Activated CD8-positive, alpha-beta memory T cell treated with anti-CD3 and anti-CD28 coated beads, Interleukin-2, amount 50 U/mL, for 24 hours (primary cell): Measurements from ENCODE around the gene MYO15B.

Experiments
- DNase-seq: peaks from one replicate; pipeline ENCODE4 v3.0.0-alpha.2; 2020; ENCODE audit errors: extremely low read depth

The MYO15B gene

DNA sequence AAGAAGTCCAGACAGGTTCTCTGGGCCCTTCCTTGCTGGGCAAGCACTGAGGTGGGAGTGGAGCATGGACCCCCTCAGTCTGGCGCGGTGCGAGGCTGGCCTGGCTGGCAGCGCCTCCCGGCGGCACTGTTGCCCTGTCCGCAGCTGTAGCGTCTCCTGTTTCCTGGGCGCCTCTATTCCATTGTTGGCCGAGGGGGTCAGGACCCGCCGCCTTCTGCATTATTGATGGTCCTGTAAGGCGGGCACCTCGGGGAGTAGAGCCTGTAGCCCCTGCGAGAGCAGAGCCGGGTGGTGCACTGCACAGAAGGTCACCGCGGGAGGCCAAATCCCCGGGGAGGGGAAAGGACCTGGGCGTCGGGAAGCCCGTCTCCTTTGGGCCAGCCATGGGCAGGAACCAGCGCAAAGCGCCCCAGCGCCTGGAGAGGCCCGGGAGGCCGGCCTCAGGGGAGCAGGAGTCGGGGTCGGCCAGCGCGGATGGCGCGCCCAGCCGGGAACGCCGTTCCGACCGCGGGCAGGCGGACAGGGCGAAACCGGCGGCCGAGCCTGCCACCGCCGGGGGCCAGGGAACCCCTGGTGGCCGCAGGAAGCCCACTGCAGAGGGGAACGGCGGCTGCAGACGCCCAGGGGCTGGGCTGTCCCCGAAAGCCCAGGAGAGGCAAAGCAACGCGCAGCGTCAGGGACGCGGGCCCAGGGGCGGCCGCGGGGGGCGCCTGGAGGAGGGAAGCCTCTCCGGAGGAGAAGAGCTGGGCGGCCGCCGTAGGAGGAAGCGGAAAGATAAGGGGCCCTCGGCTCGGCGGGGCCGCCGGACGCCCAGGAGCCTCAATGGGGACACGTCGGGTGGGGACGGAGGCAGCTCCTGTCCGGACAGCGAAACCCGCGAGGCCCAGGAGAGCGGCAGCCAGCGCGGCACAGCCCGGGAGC lies at the start of gene MYO15B:
MYO15B (plus strand) TSS at position 126 of the 921 bp plus-strand sequence; CDS start at position 384, 258 bp downstream.
- no peak for DNase-seq

DNA sequence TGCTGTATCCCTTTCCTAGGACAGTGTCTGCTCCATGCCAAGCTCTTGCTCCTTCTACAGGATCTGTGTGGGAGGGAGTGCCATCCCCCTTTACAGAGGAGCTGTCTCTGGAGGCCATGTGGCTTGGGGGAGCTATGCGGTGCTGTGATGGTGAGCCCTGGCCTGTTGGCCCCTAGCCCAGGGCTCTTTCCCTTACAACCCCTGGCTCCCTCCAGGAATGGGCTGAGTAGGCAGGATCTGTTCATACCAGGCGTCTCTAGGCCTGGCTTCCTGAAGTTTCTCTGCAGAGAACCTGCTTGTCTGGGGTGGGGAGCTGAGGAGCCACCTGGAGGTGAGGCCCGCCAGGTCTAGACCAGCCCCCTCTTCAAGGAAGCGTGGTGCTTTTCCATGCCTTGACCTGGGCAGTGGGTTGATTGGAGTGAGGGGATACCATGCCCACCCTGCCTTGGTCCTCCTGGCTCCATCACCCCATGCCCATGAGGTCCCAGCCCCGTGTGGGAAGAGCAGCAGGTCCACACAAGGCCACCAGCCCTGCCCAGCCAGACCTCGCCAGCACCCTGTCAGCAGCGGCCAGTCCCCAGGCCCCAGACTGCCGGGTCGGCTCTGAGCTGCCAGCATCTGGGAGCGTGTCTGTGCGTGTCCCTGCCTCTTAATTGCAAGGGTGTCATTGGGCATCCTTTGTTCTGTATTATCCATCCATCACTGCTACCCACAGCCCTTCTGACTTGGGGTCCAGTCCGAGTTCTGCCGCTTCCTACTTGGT lies 47.5 kb upstream of the MYO15B start:
- DNase-seq: no peak

DNA sequence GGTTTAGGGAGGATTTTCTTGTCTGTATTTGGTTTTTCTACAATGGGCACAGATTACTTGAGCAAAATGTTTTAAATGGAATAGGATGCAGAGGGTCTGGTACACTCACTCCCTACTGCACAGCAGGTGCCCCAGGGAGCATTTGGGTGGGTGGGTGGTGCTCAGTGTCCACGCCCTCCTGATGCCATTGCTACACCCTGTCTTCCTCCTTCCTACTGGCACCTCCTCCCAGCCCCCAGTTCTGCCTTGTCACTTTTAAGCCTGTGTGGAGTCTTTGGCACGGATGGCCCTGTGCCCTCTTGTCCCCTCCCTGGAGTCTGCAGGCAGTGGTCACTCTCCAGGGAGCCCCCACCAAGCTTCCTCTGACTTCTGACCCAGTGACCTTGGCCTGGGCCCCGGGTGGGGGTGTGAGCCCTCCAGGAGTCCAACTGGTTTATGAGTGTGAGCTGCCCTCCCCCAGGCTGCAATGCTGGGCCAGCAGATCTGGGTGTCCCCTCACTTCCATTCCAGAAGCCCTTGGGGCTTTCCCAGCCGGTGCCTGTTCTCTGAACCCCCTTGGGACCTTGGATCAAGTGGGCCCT lies 46.6 kb upstream of the MYO15B start:
- DNase-seq: no peak

DNA sequence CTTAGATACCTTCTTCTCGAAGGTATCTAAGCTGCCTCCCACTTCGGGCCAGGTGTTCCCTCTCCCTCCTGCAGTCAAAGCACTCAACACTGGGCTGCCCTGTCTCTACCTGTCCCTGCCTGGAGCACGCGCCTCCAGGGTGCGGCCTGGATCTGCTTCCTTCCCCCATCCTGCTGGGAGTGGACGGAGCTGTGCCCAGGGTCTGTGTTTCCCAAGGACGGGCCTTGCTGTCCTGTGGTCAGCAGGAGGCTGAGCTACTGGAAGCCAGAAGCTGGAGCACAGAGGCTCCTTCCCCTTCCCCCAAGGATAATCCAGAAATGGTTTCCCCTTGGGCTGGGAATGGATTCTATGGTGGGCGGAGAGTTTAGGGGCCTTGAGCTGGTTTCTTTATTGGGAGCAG lies 45.4 kb upstream of the MYO15B start:
- DNase-seq: no peak

DNA sequence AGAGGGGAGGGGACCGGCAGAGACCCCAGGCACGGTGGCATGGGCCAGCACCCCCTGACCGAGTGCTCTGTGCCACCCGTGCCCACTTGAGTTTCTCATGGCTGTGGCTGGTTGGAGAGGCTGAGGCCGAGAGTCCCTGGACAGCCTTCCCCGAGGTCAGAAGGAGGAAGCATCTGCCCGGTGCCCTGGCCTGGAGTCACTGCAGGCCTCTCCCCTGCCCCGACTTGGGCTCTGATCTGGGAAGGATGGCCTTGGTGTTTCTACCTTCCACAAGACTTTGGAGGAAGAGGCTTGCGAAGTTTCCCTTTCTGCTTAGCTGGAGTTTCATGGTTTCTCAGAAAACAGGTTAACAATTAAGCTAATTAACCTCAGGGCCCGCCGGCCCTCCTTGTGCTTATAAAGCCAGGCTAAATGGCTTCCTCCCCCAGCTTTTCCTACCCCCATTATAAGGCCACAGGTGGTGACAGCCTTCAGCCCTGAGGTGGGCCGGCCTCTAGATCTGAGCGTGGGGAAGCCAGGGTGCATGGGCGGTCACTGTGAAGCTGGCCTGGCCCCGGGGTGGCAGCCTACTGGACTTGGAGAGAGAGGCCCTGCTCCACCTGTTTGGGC lies 44.8 kb upstream of the MYO15B start:
- DNase-seq: no peak

DNA sequence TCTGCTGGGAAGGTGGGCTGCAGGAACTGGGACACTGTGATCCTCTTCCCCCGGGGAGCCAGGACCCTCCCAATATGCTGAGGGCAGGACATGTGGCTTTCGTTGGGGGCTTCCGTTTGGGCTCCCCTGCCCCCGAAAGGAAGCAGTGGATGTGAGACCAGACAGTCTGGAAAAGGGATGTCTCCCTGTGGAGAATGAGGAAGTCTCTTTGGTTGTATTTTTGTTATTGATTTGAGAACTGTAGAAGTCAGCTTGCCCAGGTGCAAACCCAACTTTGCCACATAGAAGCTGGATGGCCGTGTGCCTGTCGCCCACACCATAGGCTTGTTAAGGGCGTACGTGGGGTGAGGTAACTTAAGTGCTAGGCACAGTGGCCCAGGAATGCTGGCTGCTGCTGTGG lies 43.4 kb upstream of the MYO15B start:
- DNase-seq: no peak

DNA sequence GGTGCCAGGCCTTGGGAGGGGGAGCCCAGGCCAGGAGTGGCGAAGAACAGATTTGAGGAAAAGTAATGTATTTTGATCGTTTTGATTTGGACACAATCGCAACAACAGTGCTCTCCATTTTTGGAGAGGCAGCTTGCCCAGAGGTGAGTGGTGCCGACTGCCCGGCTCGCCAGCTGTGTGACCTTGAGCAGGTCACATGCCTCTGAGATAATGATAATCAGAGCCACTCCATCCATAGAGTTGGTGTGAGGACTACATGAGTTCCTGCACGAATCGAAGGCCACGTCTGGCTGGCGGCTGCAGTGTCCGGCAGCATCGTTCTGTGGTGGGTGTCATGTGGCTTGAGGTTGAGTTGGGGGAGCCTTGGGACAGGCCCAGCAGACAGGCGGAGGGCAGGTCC lies 41.4 kb upstream of the MYO15B start:
- DNase-seq: no peak

DNA sequence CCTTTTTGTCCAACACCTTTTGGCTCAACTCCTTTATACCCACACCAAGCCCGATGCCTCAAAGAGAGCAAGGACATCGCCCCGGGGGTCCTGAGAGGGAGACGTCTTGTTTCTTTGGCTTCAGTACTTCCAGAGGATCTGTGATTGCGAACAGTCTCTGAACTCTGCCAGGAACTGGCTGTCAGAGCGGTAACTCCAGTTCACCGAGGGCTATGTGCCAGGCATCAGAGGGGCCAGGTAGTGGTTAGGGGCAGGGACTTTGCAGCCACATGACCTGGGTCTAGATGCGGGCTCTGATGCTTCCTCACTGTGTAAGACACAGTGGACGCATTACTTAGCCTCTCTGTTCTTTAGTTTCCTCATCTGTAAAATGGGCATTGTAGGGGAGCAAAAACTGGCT lies 40.5 kb upstream of the MYO15B start:
- no peak for DNase-seq

DNA sequence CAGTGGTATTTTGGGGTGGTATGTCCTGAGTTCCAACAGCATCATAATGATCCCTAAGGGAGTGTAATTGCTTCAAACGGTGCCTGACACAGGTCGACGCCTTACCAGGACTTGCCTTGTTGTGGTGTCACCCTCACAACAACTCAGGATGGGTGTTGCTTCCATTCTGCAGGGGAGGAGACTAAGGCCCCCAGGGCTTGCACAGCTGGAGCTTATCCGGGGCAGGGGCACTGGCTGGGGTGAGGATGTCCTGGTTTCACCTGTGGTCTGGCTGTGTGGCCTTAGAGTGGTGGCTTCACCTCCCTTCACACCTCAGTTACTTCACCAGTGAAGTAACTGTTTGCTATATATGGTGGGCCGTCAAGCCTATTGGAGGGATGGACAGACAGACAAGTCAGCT lies 38.8 kb upstream of the MYO15B start:
- no peak for DNase-seq

DNA sequence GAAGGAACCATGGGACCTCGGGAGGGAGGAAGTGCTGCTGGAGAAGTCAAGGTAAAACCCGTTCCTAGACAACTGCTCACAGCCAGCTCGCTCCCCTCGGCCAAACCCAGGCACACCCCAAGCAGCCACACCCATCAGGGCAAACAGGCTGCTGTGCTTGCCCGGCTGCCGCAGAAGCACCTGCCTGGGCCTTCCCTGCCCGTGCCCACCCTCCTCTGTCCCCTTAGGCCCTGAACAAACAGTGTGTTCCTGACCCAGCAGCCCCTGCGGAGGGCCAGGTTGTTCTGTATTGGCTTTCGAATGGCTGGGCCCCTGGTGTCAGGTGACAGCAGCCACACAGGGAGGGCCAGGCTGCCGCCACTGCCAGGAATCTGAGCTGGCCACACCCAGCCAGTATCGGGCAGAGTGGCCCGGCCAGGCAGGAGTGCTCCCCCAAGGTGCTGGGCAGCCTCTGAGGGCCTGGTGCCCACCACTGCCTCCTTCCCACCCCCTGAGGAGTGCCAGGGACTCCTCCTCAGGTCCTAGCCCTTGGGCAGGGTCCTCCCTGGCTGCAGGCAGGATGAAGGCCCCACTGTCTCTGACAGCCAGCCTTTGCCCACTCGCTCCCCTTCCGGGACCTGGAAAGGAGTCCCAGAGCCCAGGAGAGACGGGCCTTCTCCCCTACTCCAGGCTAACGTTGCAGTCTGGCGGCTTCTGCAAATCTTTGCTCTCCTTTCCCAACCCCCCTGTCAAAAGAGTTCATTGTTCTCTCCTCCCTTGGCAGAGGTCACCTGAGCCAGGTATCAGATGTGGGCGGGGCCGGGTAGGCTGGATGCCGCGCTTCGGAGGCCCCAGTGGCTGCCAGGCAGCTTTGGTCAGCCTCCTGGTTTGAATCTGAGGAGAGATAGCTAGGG lies 38.1 kb upstream of the MYO15B start:
- DNase-seq: no peak

DNA sequence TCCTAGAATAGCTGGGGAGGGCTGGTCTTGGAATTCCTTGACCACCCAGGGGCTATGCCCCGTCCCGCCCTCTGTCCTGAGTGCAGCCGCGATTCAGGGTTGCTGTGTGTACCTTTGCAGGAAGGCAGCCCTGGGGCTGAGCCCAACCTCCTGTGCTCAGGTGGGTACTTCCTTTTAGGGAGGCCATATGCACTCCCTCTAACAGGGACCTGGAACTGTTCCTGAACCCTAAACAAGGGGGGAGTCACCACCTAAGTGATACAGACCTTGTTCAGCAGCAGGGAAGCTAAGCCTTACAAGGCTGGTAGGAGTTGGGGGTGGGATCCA lies 37.5 kb upstream of the MYO15B start:
- no peak for DNase-seq

DNA sequence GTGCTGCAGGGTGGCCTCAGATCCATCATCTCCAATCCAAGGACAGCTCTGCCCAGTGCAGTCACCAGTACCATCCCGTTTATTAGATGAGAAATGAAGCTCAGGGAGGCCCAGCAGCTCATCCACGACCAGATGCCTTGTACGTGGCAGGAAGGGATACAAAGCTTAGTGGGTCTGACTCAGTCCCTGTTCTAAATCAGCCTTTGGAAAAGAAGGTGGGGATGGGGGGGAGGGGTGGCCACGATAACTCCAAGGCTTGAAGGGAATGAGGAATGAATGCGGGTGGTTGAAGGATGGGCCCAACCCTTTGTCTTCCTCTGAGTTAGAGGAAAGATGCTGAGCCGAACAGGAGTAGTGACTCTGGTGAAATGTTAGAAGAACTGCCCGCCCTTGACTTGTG lies 36.3 kb upstream of the MYO15B start:
- DNase-seq: no peak

DNA sequence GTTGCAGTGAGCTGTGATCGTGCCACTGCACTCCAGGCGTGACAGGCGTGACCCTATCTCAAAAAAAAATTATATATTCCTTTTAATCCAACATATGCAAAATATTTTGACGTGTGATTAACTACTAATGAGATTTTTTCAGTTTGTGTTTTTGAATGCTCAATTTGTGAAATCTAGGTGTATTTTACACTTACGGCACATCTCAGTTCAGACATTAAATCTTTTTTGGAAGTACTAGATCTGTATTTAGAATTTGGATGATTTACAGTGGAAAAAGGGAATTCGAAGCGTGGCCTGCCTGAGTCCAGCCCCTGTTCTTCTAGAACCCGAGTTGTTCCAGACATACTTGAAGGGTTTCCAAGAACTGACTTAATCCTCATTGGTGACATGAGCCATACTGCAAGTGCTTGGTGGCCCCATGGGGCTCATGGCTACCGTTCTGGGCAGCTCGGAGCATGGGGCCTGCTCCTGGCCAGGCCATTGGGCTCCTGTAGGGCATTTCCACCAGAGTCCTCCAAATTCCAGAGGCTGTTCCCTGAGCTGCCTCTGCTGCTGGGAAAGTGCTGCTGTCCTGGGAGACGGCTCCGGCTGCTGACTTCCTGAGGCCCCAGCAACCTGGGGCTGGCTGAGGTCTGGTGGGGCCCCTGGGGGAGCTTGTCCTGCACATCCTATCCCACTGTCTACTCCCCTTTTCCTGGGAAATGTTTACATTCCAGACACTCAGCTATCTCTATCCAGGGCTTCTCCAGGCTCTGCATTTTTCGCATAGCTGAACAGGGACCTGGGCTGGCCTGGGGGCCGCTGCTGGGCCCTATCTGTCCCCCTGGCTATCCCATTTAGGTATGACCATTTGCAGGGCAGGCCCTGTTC lies 34.9 kb upstream of the MYO15B start:
- DNase-seq: no peak

DNA sequence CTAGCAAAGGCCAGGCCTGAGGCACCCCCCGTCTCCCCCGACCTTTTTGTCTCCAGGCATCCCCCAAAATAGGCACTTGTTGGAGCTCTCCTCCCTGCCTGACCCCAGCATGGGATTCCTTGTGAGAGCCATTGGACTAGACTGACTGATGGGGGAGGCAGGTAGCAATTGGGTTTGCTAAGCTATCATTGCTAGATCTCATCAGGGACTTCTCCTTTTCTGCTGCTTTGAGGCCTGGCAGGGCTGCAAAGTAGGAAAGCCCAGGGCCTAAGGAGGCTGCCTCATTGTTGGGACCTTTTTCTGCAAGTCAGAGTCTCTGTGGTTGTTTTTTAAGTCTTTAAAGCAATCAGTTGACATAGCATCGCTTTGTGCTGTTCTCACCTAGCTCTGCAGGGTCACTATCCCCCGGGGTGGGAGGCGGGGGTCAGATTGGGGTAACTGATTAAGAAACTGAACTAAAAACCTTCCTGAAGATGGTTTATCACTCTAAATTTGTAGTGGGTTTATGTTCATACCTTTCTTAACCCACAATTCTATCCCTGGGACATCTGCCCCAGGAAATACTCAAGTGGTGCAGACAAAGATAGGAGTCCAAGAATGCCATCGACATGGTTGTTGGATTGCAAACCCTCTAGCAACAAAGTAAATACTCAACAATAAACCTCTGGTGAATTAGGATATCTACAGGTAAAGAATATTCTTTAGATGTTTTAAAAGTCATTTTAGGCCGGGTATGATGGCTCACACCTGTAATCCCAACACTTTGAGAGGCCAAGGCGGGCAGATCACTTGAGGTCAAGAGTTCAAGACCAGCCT lies 34.1 kb upstream of the MYO15B start:
- DNase-seq: no peak

DNA sequence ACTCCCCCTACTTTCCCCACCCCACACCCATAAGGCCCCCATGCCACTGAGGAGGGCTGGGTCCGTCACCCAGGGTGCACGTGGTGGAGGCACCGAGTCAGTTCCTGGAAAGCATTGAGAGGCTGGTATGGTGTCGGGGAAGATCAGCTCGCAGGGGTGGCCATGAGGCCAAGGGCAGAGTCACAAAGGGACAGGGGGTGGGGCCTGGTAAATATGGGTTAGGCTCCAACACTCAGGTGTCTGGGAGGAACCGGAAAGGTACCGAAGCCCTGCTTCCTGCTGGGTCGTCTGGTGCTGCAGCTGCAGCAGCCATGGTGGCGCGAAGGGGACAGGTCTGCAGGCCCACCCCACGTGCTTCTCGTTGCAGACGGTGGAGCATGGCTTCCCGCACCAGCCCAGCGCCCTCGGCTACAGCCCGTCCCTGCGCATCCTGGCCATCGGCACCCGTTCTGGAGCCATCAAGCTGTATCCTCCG lies 31.9 kb upstream of the MYO15B start:
- DNase-seq: no peak

DNA sequence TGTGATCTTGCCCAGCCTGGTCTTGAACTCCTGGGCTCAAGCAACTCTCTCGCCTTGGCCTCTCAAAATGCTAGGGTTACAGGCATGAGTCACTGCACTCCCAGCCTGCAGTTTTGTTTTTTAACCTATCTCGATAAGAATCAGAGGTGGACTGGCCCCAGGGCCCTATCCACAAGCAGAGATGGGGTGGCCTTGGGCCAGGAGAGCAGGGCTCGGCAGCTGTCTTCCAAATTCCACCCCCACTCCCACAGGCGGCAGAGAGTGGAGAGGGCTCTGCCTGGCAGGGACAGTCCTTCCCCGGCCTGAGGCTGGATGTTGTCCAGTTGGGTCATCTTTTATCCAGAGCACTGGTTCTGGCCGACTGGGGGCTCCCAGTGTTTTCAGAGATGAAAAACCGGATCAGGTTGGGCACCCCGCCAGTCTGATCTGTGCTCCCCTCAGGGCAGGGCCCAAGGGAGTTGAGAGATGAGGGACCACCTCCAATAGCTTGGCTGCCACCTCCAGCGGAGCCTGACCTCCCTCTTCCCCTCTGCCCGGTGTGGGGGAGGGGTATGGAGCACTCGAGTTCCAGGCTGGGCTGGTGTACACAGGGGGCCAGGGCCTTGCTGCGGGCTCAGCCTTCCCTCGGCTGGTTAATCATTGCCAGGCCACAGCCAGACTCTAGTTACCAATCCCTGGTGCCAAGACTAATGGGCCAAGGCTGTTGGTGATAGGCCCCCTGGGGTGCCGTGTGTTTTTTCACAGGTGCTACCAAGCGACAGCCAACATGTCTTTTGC lies 30.3 kb upstream of the MYO15B start:
- no peak for DNase-seq

DNA sequence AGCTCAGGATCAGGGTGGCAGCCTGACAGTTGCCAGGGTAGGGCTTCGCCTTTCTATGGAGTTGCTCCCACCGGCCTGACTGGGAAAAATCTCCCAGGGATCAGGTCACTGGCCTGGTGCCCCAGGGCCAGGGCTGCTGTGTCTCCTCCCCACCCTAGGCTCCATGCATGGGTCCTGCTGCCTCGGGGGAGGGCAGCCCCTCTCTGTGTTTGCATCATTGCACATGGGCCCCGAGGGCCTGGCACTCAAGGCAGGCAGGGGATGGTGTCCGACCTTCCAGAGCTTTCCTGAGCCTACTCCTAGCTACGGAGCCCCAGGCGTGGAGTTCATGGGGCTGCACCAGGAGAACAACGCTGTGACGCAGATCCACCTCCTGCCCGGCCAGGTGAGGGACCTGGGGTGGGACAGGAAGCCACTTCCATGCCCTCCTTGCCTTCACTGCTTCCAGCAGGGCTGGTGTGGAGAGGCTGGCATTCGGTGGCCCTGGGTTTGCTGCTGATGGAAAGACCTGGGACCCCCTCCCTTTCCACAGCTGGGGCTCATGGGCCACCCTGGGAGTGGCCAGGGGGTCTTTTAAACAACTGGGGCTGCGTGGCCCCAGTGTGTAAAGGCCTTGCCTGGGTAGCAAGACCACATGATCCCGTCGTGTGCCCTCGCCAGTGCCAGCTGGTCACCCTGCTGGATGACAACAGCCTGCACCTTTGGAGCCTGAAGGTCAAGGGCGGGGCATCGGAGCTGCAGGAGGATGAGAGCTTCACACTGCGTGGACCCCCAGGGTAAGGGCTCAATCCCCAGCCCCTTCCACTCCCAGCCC lies 29.5 kb upstream of the MYO15B start:
- DNase-seq: no peak
